BJ (cell line): Measurements from ENCODE around the gene MMD. TPM values are rescaled to one million over a fixed set of nuclear protein-coding genes. Genes with fewer than 3 reads are reported as not detected.

Experiments
- CTCF ChIA-PET: fragments of 350-600 bp; formaldehyde crosslinking; extraction: SDS; loops from one replicate; lab custom pipeline; 2021; ENCODE audit warnings: antibody characterized with exemption, inconsistent platforms; lab: Yijun Ruan, JAX
- POLR2A ChIA-PET: fragments of 300-600 bp; sonication (Branson Sonifier 250); formaldehyde crosslinking; extraction: SDS; loops from one replicate; lab custom pipeline; 2021; ENCODE audit warnings: antibody characterized with exemption; lab: Charles Lee
- DNase-seq: peaks from one replicate; pipeline ENCODE4 v3.0.0-alpha.2; 2011; ENCODE audit warnings: low read depth
- H3K27me3 ChIP-seq: 2 replicates; pipeline ENCODE4 v1.6.0; 2011; ENCODE audit warnings: low read length; ENCODE audit not compliant: control insufficient read depth, insufficient read depth
- H3K36me3 ChIP-seq: 2 replicates; pipeline ENCODE4 v1.5.1; 2011; ENCODE audit warnings: low read length; ENCODE audit not compliant: control insufficient read depth, insufficient read depth
- H3K4me3 ChIP-seq: 2 replicates; pipeline ENCODE4 v1.5.1; 2011; ENCODE audit warnings: low read depth, mild to moderate bottlenecking, control low read depth, low read length
- CTCF ChIP-seq: IDR thresholded peaks from 2 replicates; pipeline ENCODE4 v1.5.1; 2011; ENCODE audit warnings: low read depth, mild to moderate bottlenecking, control low read depth, inconsistent platforms, low read length, moderate library complexity; ENCODE audit not compliant: insufficient read depth
- polyA plus RNA-seq: library from polyadenylated mRNA; depleted of rRNA; stranded (reverse); fragments of >200 nt; gene quantifications from 2 replicates; pipeline ENCODE4 v1.2.3, GENCODE V29; 2011

The MMD gene
- polyA plus RNA-seq, 1 experiment: 4.5 TPM

GRCh38 chr17:55442953-55443683, 21.5 kb upstream of the MMD start:
- no peak overlapping the region for H3K4me3 ChIP-seq
- DNase-seq: no peak
- no peaks in the 10 kb centered on the region for H3K27me3 ChIP-seq
- no peak for TF ChIP-seq CTCF
- ChIA-PET POLR2A (no interaction called here), CTCF (interaction anchor here (1.2 kb wide), 1 partner anchor 11 kb away, joined by 5 read pairs; no protein-coding TSS in a partner anchor)
- no peaks in the 10 kb centered on the region for H3K36me3 ChIP-seq

GRCh38 chr17:55442462-55442861, 20.8 kb upstream of the MMD start:
- no peak overlapping the region for H3K4me3 ChIP-seq
- CTCF ChIA-PET: interaction anchor here (1.2 kb wide), 1 partner anchor 10 kb away, joined by 5 read pairs; no protein-coding TSS in a partner anchor
- TF ChIP-seq CTCF: no peak
- DNase-seq: no peak
- no peaks in the 10 kb centered on the region for H3K36me3 ChIP-seq
- POLR2A ChIA-PET: no interaction called here
- no peaks in the 10 kb centered on the region for H3K27me3 ChIP-seq

GRCh38 chr17:55441544-55441943, 19.9 kb upstream of the MMD start:
- no peak for DNase-seq
- no peak for TF ChIP-seq CTCF
- Histone ChIP-seq H3K36me3 (no peaks in the 10 kb centered on the region), H3K4me3 (no peak overlapping the region), H3K27me3 (no peaks in the 10 kb centered on the region)
- ChIA-PET POLR2A (no interaction called here), CTCF (no interaction called here)

GRCh38 chr17:55440391-55440790, 18.8 kb upstream of the MMD start:
- no peaks in the 10 kb centered on the region for H3K36me3 ChIP-seq
- TF ChIP-seq CTCF: no peak
- H3K27me3 ChIP-seq: no peaks in the 10 kb centered on the region
- H3K4me3 ChIP-seq: no peak overlapping the region
- ChIA-PET POLR2A (no interaction called here), CTCF (interaction anchor here (1.1 kb wide), 1 partner anchor 11 kb away, joined by 3 read pairs; no protein-coding TSS in a partner anchor)
- DNase-seq: no peak

GRCh38 chr17:55437159-55437605, 15.5 kb upstream of the MMD start:
- POLR2A ChIA-PET: no interaction called here
- no peak for TF ChIP-seq CTCF

More at GRCh38 chr17:55437159-55437605, 15.5 kb upstream of the MMD start:
- CTCF ChIA-PET: interaction anchor here (0.5 to 1.3 kb wide), 3 partner anchors 8 to 80 kb away, joined by 3 read pairs; no protein-coding TSS in a partner anchor
- Histone ChIP-seq H3K4me3 (no peak overlapping the region), H3K27me3 (no peaks in the 10 kb centered on the region), H3K36me3 (no peaks in the 10 kb centered on the region)
- DNase-seq: no peak
